GM12878 (cell line): Measurements from ENCODE around the gene RTN4. TPM values are rescaled to one million over a fixed set of nuclear protein-coding genes. Genes with fewer than 3 reads are reported as not detected.

Experiments
- ATAC-seq: fragments of 200-7000 bp; cut with Tn5 transposase; 3 replicates; pipeline ENCODE4 v1.9.1; 2020; ENCODE audit warnings: mild to moderate bottlenecking, moderate library complexity
- BruUV-seq: library from RNA; stranded (reverse); fragments of 400-500 nt; replicated peaks from 2 replicates; lab custom pipeline; 2021; lab: Mats Ljungman, UMichigan
- CTCF ChIA-PET: fragments of 300-600 bp; sonication (Branson Sonifier 250); formaldehyde crosslinking; extraction: SDS; loops from one replicate; lab custom pipeline; 2021; ENCODE audit warnings: inconsistent platforms; lab: Yijun Ruan, JAX
- POLR2A ChIA-PET: fragments of 350-600 bp; formaldehyde crosslinking; extraction: SDS; loops from one replicate; lab custom pipeline; 2021; ENCODE audit warnings: inconsistent platforms; lab: Charles Lee
- RAD21 ChIA-PET: fragments of 300-600 bp; sonication (Branson Sonifier 250); formaldehyde crosslinking; loops from one replicate; lab custom pipeline; 2023; ENCODE audit warnings: antibody characterized with exemption; ENCODE audit not compliant: unreplicated experiment; lab: Charles Lee
- SMC1A ChIA-PET: fragments of 300-600 bp; sonication (Branson Sonifier 250); formaldehyde crosslinking; loops from one replicate; lab custom pipeline; 2023; ENCODE audit not compliant: unreplicated experiment, uncharacterized antibody; lab: Charles Lee
- DNase-seq: peaks from one replicate; pipeline ENCODE4 v3.0.0-alpha.2; 2011; ENCODE audit warnings: low read depth, low spot score
- FAIRE-seq: peaks from 3 replicates; lab custom pipeline; 2011; peaks lifted over from hg19 to GRCh38; lab: Jason Lieb, UNC
- H2AFZ ChIP-seq: 2 replicates; pipeline ENCODE4 v1.6.0; 2011; ENCODE audit warnings: low read depth, low read length, control low read depth; ENCODE audit not compliant: control insufficient read depth
- H3K27ac ChIP-seq: 2 replicates; pipeline ENCODE4 v1.5.1; 2011; ENCODE audit warnings: control low read depth; ENCODE audit not compliant: control insufficient read depth, insufficient read depth
- H3K27me3 ChIP-seq, 2 experiments: replicated peaks in 1 of 2; 2 replicates each; pipeline versions ENCODE4 v1.6.0 to v1.6.1; 2011; ENCODE audit warnings: low read length in 1 of 2; ENCODE audit not compliant: control insufficient read depth in 2 of 2, insufficient read depth in 2 of 2
- H3K36me3 ChIP-seq, 2 experiments: 2 replicates each; pipeline ENCODE4 v1.5.1; 2011; ENCODE audit warnings: low read length in 1 of 2; ENCODE audit not compliant: control insufficient read depth in 2 of 2, insufficient read depth in 2 of 2
- H3K4me1 ChIP-seq: 2 replicates; pipeline ENCODE4 v1.6.1; 2011; ENCODE audit warnings: mild to moderate bottlenecking, low read length, moderate library complexity, mixed read lengths; ENCODE audit not compliant: control insufficient read depth, insufficient read depth
- H3K4me2 ChIP-seq: 2 replicates; pipeline ENCODE4 v1.6.0; 2011; ENCODE audit warnings: control low read depth; ENCODE audit not compliant: control insufficient read depth, insufficient read depth
- H3K4me3 ChIP-seq: fragments of 200-600 bp; sonication (generic); 2 replicates; pipeline ENCODE4 v1.5.1; 2016
- H3K79me2 ChIP-seq: 2 replicates; pipeline ENCODE4 v1.6.0; 2011; ENCODE audit warnings: low read length; ENCODE audit not compliant: control insufficient read depth, insufficient read depth
- H3K9ac ChIP-seq: 2 replicates; pipeline ENCODE4 v1.8.0; 2011; ENCODE audit warnings: low read length, control low read depth, mixed read lengths; ENCODE audit not compliant: control insufficient read depth, insufficient read depth
- H3K9me3 ChIP-seq: replicated peaks from 3 replicates; pipeline ENCODE4 v1.5.1; 2011; ENCODE audit warnings: mild to moderate bottlenecking, low read length; ENCODE audit not compliant: control insufficient read depth, insufficient read depth
- H4K20me1 ChIP-seq: 2 replicates; pipeline ENCODE4 v1.6.0; 2011; ENCODE audit not compliant: control insufficient read depth, insufficient read depth
- BHLHE40 ChIP-seq, 2 experiments: fragments of 450-650 bp in 1 of 2; IDR thresholded peaks; 2 replicates each; pipeline ENCODE4 v1.6.1; 2011 to 2017; ENCODE audit warnings: low read depth in 2 of 2, borderline replicate concordance in 1 of 2, improper control_type of control experiment in 1 of 2, low read length in 1 of 2, mild to moderate bottlenecking in 1 of 2
- CTCF ChIP-seq, 3 experiments: IDR thresholded peaks in 2 of 3; conservative IDR thresholded peaks in 1 of 3; 2 replicates each; pipeline ENCODE4 v1.5.1; 2011; ENCODE audit warnings: low read depth in 3 of 3, low read length in 3 of 3, mild to moderate bottlenecking in 3 of 3, control low read depth in 2 of 3, moderate library complexity in 2 of 3, inconsistent platforms in 1 of 3, mixed read lengths in 1 of 3; ENCODE audit not compliant: control insufficient read depth in 2 of 3, insufficient read depth in 1 of 3; ENCODE audit errors: extremely low read depth in 1 of 3
- RAD21 ChIP-seq: IDR thresholded peaks from 2 replicates; pipeline ENCODE4 v1.6.1; 2011; ENCODE audit warnings: mild to moderate bottlenecking, low read depth, low read length, moderate library complexity; ENCODE audit not compliant: insufficient read depth
- SMC3 ChIP-seq: IDR thresholded peaks from 2 replicates; pipeline ENCODE4 v1.6.1; 2011; ENCODE audit warnings: low read length, improper control_type of control experiment, borderline replicate concordance
- YY1 ChIP-seq: IDR thresholded peaks from 2 replicates; pipeline ENCODE4 v1.6.1; 2011; ENCODE audit warnings: low read depth, mild to moderate bottlenecking, low read length
- WGBS: methylation state at CpG from one replicate; pipeline ENCODE4 v1.1.6; 2016; ENCODE audit warnings: low lambda C conversion rate; ENCODE audit not compliant: insufficient replicate concordance, insufficient coverage; ENCODE audit errors: missing lambda C conversion rate; 5-methylcytosine and 5-hydroxymethylcytosine counted together
- in situ Hi-C: fragments of 300-500 bp; cut with MboI; formaldehyde crosslinking; loops from 9 replicates; pipeline ENCODE4 v1.14.3; 2018; ENCODE audit warnings: mixed read lengths
- intact Hi-C: fragments of 100-400 bp; cut with micrococcal nuclease; formaldehyde crosslinking; loops from one replicate; pipeline ENCODE4 v1.14.2; 2022; ENCODE audit not compliant: unreplicated experiment
- polyA plus RNA-seq, 11 experiments: library from polyadenylated mRNA; depleted of rRNA in 4 of 11; unstranded in 6 of 11; stranded (reverse) in 5 of 11; fragments of >200 nt; fragmentation: Nextera tagmentation in 4 of 11; fragmentation: Illumina TruSeq in 1 of 11; extraction: Ambion mirVana in 4 of 11; extraction: Trizol in 1 of 11; gene quantifications; 1 replicate in 1 of 11; 2 replicates in 10 of 11; pipeline versions ENCODE4 v1.2.1 to v1.2.3, GENCODE V29; 2011 to 2016; ENCODE audit warnings: inconsistent platforms in 2 of 11, missing spikeins in 2 of 11, low read depth in 1 of 11
- total RNA-seq, 4 experiments: library from RNA; depleted of rRNA in 3 of 4; stranded (reverse); fragments of >200 nt in 3 of 4; fragmentation: Illumina TruSeq in 1 of 4; extraction: Trizol in 1 of 4; gene quantifications; 2 replicates each; pipeline versions ENCODE4 v1.2.1 to v1.2.3, GENCODE V29; 2013 to 2021

The RTN4 gene
- total and polyA plus RNA-seq, 10 of the 15 experiments (the other 5 are each of a cell fraction or from before 2014, with no cell fraction given): 56.0 to 133 (median 83.3) TPM

- no peak overlapping the region for H3K4me2 ChIP-seq
- ATAC-seq: peak; percentile 49
- no peaks in the 10 kb centered on the region for H4K20me1 ChIP-seq
Observed at GRCh38 chr2:55014962-55015939, 35.0 kb downstream of the RTN4 start.

More at GRCh38 chr2:55014962-55015939, 35.0 kb downstream of the RTN4 start:
- H3K27me3 ChIP-seq: no peaks in the 10 kb centered on the region
- ChIA-PET SMC1A (interaction anchor here (0.6 to 12.9 kb wide), 11 partner anchors 10 to 177 kb away, joined by 3 to 260 read pairs (median 6); partner anchors contain the start of gene RTN4), POLR2A (interaction anchor here (1.1 kb wide), 1 partner anchor 12 kb away, joined by 3 read pairs; no protein-coding TSS in a partner anchor), CTCF (interaction anchor here (0.6 to 14.8 kb wide), 14 partner anchors 10 to 311 kb away, joined by 3 to 342 read pairs (median 3); no protein-coding TSS in a partner anchor), RAD21 (interaction anchor here (0.8 to 5.9 kb wide), 6 partner anchors 35 to 160 kb away, joined by 4 to 49 read pairs (median 8); partner anchors contain the start of gene RTN4)
- H3K36me3 ChIP-seq: 0 out of 4 replicates have a peak, but pooled peaks cover 0 to 4% of the 10 kb centered on the region in 2 experiments
- no peaks in the 10 kb centered on the region; the same call in 1 of the 3 replicates for H3K9me3 ChIP-seq
- 49% methylated on average over 6 of the region's 6 CpGs for WGBS
- no peak overlapping the region for H3K4me3 ChIP-seq
- FAIRE-seq (no peak), DNase-seq (no peak)
- peaks cover 48% of the 10 kb centered on the region for H3K79me2 ChIP-seq
- TF ChIP-seq SMC3 (peak; percentile 78; the same call in 1 of the 2 replicates), RAD21 (peak; percentile 93), BHLHE40 (IDR thresholded peaks at IDR 0.05; ENCODE audit: borderline replicate concordance in 1 of 2, low read depth in 2 of 2, low read length in 1 of 2) (no peak), CTCF (IDR thresholded peaks at IDR 0.05 in 2 of 3, conservative IDR thresholded peaks at IDR 0.05 in 1 of 3; ENCODE audit: control insufficient read depth in 2 of 3, extremely low read depth in 1 of 3, insufficient read depth in 1 of 3, low read depth in 3 of 3, low read length in 3 of 3) (peak; percentile 51 to 64 (median 55); a peak in 5 of 6 replicates), YY1 (0 out of 2 replicates have a peak, but pooled peaks have one; percentile 18)
- intact Hi-C loops (loop anchor here (1.0 to 5.0 kb wide), 4 partner anchors 36 to 253 kb away; partner anchors contain the start of gene RTN4), in situ Hi-C loops (loop anchor here (5.0 kb wide), 1 partner anchor 152 kb away; no protein-coding TSS in a partner anchor)
- H3K9ac ChIP-seq: no peak overlapping the region
- no peak overlapping the region for H3K27ac ChIP-seq
- no peak overlapping the region for H2AFZ ChIP-seq
- no TSS peak for BruUV-seq
- H3K4me1 ChIP-seq: peaks cover 15% of the 10 kb centered on the region; the same call in 1 of the 2 replicates
